Panc1 (cell line): Measurements from ENCODE around the gene ITK.

Source experiments
- CTCF ChIP-seq: fragments of 450-650 bp; IDR thresholded peaks from 2 replicates; pipeline ENCODE4 v1.5.1; 2017; ENCODE audit warnings: mild to moderate bottlenecking
- POLR2AphosphoS5 ChIP-seq: IDR thresholded peaks from 2 replicates; pipeline ENCODE4 v1.6.1; 2012; ENCODE audit warnings: mild to moderate bottlenecking, low read depth, low read length, moderate library complexity
- TF ChIP-seq, protein P1 (sequence below), 2 experiments: IDR thresholded peaks; 2 replicates each; pipeline ENCODE4 v1.6.1; 2011 to 2012; ENCODE audit warnings: low read depth in 2 of 2, control low read depth in 1 of 2, low read length in 1 of 2, mild to moderate bottlenecking in 1 of 2, moderate library complexity in 1 of 2; ENCODE audit not compliant: insufficient read depth in 1 of 2

DNA sequence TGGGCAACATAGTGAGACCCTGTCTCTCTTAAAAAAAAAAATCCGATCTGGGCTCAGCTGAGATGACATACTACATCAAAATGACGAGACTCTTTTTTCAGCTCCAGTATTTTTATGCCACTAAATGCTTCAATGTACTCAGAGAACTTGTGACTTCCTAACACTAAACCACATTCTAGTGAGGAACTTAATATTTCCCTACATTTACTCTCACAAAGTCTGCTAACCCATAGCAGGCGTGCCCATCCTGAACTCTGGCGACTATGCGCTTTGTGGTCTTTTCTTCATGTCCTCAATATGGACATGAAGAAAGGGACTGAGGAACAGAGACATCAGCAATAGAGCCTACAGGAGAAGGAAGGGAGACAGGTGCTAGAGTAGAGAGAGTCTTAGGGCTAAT lies 41.3 kb downstream of the ITK start:
- TF ChIP-seq POLR2AphosphoS5 (no peak), CTCF (no peak)
- TF ChIP-seq, protein P1, sequence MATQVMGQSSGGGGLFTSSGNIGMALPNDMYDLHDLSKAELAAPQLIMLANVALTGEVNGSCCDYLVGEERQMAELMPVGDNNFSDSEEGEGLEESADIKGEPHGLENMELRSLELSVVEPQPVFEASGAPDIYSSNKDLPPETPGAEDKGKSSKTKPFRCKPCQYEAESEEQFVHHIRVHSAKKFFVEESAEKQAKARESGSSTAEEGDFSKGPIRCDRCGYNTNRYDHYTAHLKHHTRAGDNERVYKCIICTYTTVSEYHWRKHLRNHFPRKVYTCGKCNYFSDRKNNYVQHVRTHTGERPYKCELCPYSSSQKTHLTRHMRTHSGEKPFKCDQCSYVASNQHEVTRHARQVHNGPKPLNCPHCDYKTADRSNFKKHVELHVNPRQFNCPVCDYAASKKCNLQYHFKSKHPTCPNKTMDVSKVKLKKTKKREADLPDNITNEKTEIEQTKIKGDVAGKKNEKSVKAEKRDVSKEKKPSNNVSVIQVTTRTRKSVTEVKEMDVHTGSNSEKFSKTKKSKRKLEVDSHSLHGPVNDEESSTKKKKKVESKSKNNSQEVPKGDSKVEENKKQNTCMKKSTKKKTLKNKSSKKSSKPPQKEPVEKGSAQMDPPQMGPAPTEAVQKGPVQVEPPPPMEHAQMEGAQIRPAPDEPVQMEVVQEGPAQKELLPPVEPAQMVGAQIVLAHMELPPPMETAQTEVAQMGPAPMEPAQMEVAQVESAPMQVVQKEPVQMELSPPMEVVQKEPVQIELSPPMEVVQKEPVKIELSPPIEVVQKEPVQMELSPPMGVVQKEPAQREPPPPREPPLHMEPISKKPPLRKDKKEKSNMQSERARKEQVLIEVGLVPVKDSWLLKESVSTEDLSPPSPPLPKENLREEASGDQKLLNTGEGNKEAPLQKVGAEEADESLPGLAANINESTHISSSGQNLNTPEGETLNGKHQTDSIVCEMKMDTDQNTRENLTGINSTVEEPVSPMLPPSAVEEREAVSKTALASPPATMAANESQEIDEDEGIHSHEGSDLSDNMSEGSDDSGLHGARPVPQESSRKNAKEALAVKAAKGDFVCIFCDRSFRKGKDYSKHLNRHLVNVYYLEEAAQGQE (IDR thresholded peaks at IDR 0.05; ENCODE audit: insufficient read depth in 1 of 2, low read depth in 2 of 2, low read length in 1 of 2) = no peak
